Neural cell (in vitro differentiated cells): ENCODE data around the gene ANKS3.

Source experiments
- EP300 ChIP-seq: fragments of 450-650 bp; conservative IDR thresholded peaks from 2 replicates; pipeline ENCODE4 v1.6.1; 2014; ENCODE audit warnings: antibody characterized with exemption, mild to moderate bottlenecking, moderate library complexity; ENCODE audit not compliant: poor library complexity, severe bottlenecking
- EZH2 ChIP-seq: fragments of 200-600, 300-800 bp; shearing (Covaris generic), sonication (generic); IDR thresholded peaks from 2 replicates; pipeline ENCODE4 v1.6.1; 2014; ENCODE audit warnings: antibody characterized with exemption, low read length, borderline replicate concordance, mild to moderate bottlenecking; ENCODE audit not compliant: insufficient read depth, poor library complexity, severe bottlenecking
- POLR2AphosphoS5 ChIP-seq: IDR thresholded peaks from 2 replicates; pipeline ENCODE4 v1.6.1; 2012
- TF ChIP-seq, protein P1 (sequence below): fragments of 450-650 bp; IDR thresholded peaks from 2 replicates; pipeline ENCODE4 v1.5.1; 2014; ENCODE audit warnings: antibody characterized with exemption, mild to moderate bottlenecking, moderate library complexity; ENCODE audit not compliant: poor library complexity, severe bottlenecking
- TF ChIP-seq, protein P2 (sequence below): IDR thresholded peaks from 2 replicates; pipeline ENCODE4 v1.6.1; 2012; ENCODE audit warnings: borderline replicate concordance

DNA sequence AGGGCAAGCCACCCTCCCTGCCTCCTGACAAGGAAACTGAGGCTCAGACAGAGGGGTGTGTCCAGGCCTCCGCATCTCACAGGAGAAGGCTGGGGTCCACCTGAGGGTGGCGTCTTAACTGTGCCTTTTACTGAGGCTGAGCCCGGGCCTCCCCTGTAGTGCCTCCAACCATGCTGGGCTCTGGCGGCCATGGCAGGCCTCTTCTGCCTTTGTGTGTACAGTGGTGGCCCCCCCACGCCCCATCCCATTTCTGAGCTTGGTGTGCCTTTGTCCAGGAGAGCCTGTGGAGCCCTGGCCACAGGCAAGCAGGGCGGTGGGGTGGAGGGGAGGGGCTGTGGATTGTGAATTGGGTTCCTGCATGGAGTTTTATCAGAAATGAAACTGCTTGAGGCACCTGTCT, 78.3 kb downstream of the ANKS3 start:
- TF ChIP-seq EZH2 (no peak), EP300 (no peak), POLR2AphosphoS5 (no peak)
- TF ChIP-seq, protein P1, sequence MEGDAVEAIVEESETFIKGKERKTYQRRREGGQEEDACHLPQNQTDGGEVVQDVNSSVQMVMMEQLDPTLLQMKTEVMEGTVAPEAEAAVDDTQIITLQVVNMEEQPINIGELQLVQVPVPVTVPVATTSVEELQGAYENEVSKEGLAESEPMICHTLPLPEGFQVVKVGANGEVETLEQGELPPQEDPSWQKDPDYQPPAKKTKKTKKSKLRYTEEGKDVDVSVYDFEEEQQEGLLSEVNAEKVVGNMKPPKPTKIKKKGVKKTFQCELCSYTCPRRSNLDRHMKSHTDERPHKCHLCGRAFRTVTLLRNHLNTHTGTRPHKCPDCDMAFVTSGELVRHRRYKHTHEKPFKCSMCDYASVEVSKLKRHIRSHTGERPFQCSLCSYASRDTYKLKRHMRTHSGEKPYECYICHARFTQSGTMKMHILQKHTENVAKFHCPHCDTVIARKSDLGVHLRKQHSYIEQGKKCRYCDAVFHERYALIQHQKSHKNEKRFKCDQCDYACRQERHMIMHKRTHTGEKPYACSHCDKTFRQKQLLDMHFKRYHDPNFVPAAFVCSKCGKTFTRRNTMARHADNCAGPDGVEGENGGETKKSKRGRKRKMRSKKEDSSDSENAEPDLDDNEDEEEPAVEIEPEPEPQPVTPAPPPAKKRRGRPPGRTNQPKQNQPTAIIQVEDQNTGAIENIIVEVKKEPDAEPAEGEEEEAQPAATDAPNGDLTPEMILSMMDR, result no peak
- TF ChIP-seq, protein P2, sequence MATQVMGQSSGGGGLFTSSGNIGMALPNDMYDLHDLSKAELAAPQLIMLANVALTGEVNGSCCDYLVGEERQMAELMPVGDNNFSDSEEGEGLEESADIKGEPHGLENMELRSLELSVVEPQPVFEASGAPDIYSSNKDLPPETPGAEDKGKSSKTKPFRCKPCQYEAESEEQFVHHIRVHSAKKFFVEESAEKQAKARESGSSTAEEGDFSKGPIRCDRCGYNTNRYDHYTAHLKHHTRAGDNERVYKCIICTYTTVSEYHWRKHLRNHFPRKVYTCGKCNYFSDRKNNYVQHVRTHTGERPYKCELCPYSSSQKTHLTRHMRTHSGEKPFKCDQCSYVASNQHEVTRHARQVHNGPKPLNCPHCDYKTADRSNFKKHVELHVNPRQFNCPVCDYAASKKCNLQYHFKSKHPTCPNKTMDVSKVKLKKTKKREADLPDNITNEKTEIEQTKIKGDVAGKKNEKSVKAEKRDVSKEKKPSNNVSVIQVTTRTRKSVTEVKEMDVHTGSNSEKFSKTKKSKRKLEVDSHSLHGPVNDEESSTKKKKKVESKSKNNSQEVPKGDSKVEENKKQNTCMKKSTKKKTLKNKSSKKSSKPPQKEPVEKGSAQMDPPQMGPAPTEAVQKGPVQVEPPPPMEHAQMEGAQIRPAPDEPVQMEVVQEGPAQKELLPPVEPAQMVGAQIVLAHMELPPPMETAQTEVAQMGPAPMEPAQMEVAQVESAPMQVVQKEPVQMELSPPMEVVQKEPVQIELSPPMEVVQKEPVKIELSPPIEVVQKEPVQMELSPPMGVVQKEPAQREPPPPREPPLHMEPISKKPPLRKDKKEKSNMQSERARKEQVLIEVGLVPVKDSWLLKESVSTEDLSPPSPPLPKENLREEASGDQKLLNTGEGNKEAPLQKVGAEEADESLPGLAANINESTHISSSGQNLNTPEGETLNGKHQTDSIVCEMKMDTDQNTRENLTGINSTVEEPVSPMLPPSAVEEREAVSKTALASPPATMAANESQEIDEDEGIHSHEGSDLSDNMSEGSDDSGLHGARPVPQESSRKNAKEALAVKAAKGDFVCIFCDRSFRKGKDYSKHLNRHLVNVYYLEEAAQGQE, result no peak
